SJCRH30 (cell line): Measurements from ENCODE around the gene PSENEN. TPM values are rescaled to one million over a fixed set of nuclear protein-coding genes. Genes with fewer than 3 reads are reported as not detected.
A peak's percentile ranks its signal among the peaks of the same experiment; 100 is the strongest.

Experiments
- DNase-seq, 2 experiments: peaks; one replicate each; pipeline ENCODE4 v3.0.0-alpha.2; 2015 to 2020
- H3K27ac ChIP-seq: fragments of 250-450 bp; sonication (Bioruptor Pico); 2 replicates; pipeline ENCODE4 v1.5.1; 2020; ENCODE audit warnings: mild to moderate bottlenecking, moderate library complexity
- H3K27me3 ChIP-seq: fragments of 250-450 bp; sonication (Bioruptor Pico); 2 replicates; pipeline ENCODE4 v1.5.1; 2020; ENCODE audit warnings: mild to moderate bottlenecking, moderate library complexity
- H3K36me3 ChIP-seq: fragments of 250-450 bp; sonication (Bioruptor Pico); 2 replicates; pipeline ENCODE4 v1.5.1; 2020; ENCODE audit warnings: mild to moderate bottlenecking, moderate library complexity
- H3K4me1 ChIP-seq: fragments of 250-450 bp; sonication (Bioruptor Pico); 2 replicates; pipeline ENCODE4 v1.5.1; 2020; ENCODE audit warnings: mild to moderate bottlenecking, moderate library complexity
- H3K4me3 ChIP-seq: fragments of 250-450 bp; sonication (Bioruptor Pico); 2 replicates; pipeline ENCODE4 v1.5.1; 2020; ENCODE audit warnings: mild to moderate bottlenecking, moderate library complexity
- H3K9me3 ChIP-seq: fragments of 250-450 bp; sonication (Bioruptor Pico); replicated peaks from 2 replicates; pipeline ENCODE4 v1.5.1; 2020; ENCODE audit warnings: mild to moderate bottlenecking, moderate library complexity
- total RNA-seq: library from RNA; depleted of rRNA; stranded (reverse); fragments of >200 nt; shearing (Covaris generic); gene quantifications from 2 replicates; pipeline ENCODE4 v1.2.3, GENCODE V29; 2014

Gene PSENEN
- total RNA-seq, 1 experiment from 2014 or later: 37.7 TPM

- DNase-seq: peak in 1 of 2 experiments; percentile 53
- Histone ChIP-seq H3K36me3 (no peaks in the 10 kb centered on the region), H3K4me1 (peaks cover 15% of the 10 kb centered on the region), H3K27ac (peak overlapping the region; percentile 46; the same call in 1 of the 2 replicates), H3K9me3 (no peaks in the 10 kb centered on the region), H3K4me3 (peak overlapping the region; percentile 69), H3K27me3 (no peaks in the 10 kb centered on the region)
Observed at GRCh38 chr19:35776102-35776788, 30.8 kb downstream of the PSENEN start.

GRCh38 chr19:35777086-35777841, 31.8 kb downstream of the PSENEN start:
- Histone ChIP-seq H3K9me3 (no peaks in the 10 kb centered on the region), H3K36me3 (no peaks in the 10 kb centered on the region), H3K4me1 (peaks cover 15% of the 10 kb centered on the region), H3K4me3 (peak overlapping the region; percentile 69), H3K27me3 (no peaks in the 10 kb centered on the region; the same call in 1 of the 2 replicates), H3K27ac (peak overlapping the region; percentile 28; the same call in 1 of the 2 replicates)
- DNase-seq: peak; percentile 93 to 94

GRCh38 chr19:35777961-35778360, 32.5 kb downstream of the PSENEN start:
- peaks cover 15% of the 10 kb centered on the region for H3K4me1 ChIP-seq
- no peak for DNase-seq
- H3K9me3 ChIP-seq: no peaks in the 10 kb centered on the region
- H3K4me3 ChIP-seq: no peak overlapping the region
- no peaks in the 10 kb centered on the region; the same call in 1 of the 2 replicates for H3K27me3 ChIP-seq
- H3K27ac ChIP-seq: peak overlapping the region; percentile 28; the same call in 1 of the 2 replicates
- no peaks in the 10 kb centered on the region for H3K36me3 ChIP-seq

- DNase-seq: no peak
- Histone ChIP-seq H3K4me1 (peaks cover 15% of the 10 kb centered on the region), H3K36me3 (no peaks in the 10 kb centered on the region)
Observed at GRCh38 chr19:35779033-35779432, 33.6 kb downstream of the PSENEN start.

GRCh38 chr19:35780058-35780457, 34.6 kb downstream of the PSENEN start:
- Histone ChIP-seq H3K36me3 (no peaks in the 10 kb centered on the region), H3K4me1 (peaks cover 15% of the 10 kb centered on the region), H3K27ac (no peak overlapping the region), H3K4me3 (no peak overlapping the region), H3K27me3 (no peaks in the 10 kb centered on the region; the same call in 1 of the 2 replicates), H3K9me3 (no peaks in the 10 kb centered on the region)
- DNase-seq: no peak

More at GRCh38 chr19:35779033-35779432, 33.6 kb downstream of the PSENEN start:
- H3K4me3 ChIP-seq: no peak overlapping the region
- H3K27me3 ChIP-seq: no peaks in the 10 kb centered on the region; the same call in 1 of the 2 replicates
- no peak overlapping the region for H3K27ac ChIP-seq
- no peaks in the 10 kb centered on the region for H3K9me3 ChIP-seq

- H3K9me3 ChIP-seq: no peaks in the 10 kb centered on the region
- no peak for DNase-seq
- H3K4me1 ChIP-seq: peaks cover 15% of the 10 kb centered on the region
- no peak overlapping the region for H3K4me3 ChIP-seq
- no peak overlapping the region for H3K27ac ChIP-seq
- H3K27me3 ChIP-seq: no peaks in the 10 kb centered on the region; the same call in 1 of the 2 replicates
- H3K36me3 ChIP-seq: no peaks in the 10 kb centered on the region; the same call in 1 of the 2 replicates
Observed at GRCh38 chr19:35780717-35781116, 35.3 kb downstream of the PSENEN start.

- H3K9me3 ChIP-seq: no peaks in the 10 kb centered on the region
- DNase-seq: no peak
- H3K27me3 ChIP-seq: no peaks in the 10 kb centered on the region; the same call in 1 of the 2 replicates
- H3K36me3 ChIP-seq: no peaks in the 10 kb centered on the region; the same call in 1 of the 2 replicates
- no peak overlapping the region for H3K4me3 ChIP-seq
- H3K27ac ChIP-seq: no peak overlapping the region
- H3K4me1 ChIP-seq: peaks cover 9% of the 10 kb centered on the region
Observed at GRCh38 chr19:35781650-35782049, 36.2 kb downstream of the PSENEN start.

- no peaks in the 10 kb centered on the region; the same call in 1 of the 2 replicates for H3K36me3 ChIP-seq
- no peak for DNase-seq
- H3K4me1 ChIP-seq: no peaks in the 10 kb centered on the region; the same call in 1 of the 2 replicates
Observed at GRCh38 chr19:35782589-35782988, 37.1 kb downstream of the PSENEN start.

GRCh38 chr19:35783469-35784434, 38.3 kb downstream of the PSENEN start:
- no peaks in the 10 kb centered on the region for H3K4me1 ChIP-seq
- no peak overlapping the region for H3K27ac ChIP-seq
- H3K9me3 ChIP-seq: no peaks in the 10 kb centered on the region
- H3K4me3 ChIP-seq: no peak overlapping the region
- no peaks in the 10 kb centered on the region; the same call in 1 of the 2 replicates for H3K27me3 ChIP-seq
- H3K36me3 ChIP-seq: no peaks in the 10 kb centered on the region; the same call in 1 of the 2 replicates
- no peak for DNase-seq

More at GRCh38 chr19:35782589-35782988, 37.1 kb downstream of the PSENEN start:
- no peak overlapping the region for H3K27ac ChIP-seq
- H3K9me3 ChIP-seq: no peaks in the 10 kb centered on the region
- H3K27me3 ChIP-seq: no peaks in the 10 kb centered on the region; the same call in 1 of the 2 replicates
- no peak overlapping the region for H3K4me3 ChIP-seq

GRCh38 chr19:35784503-35785338, 39.3 kb downstream of the PSENEN start:
- Histone ChIP-seq H3K36me3 (no peaks in the 10 kb centered on the region; the same call in 1 of the 2 replicates), H3K4me3 (no peak overlapping the region), H3K9me3 (no peaks in the 10 kb centered on the region), H3K4me1 (no peaks in the 10 kb centered on the region), H3K27me3 (no peaks in the 10 kb centered on the region; the same call in 1 of the 2 replicates), H3K27ac (no peak overlapping the region)
- DNase-seq: no peak

- no peak overlapping the region for H3K4me3 ChIP-seq
- H3K27ac ChIP-seq: no peak overlapping the region
- H3K4me1 ChIP-seq: no peaks in the 10 kb centered on the region
- no peaks in the 10 kb centered on the region for H3K9me3 ChIP-seq
- no peak for DNase-seq
- H3K27me3 ChIP-seq: no peaks in the 10 kb centered on the region; the same call in 1 of the 2 replicates
- no peaks in the 10 kb centered on the region; the same call in 1 of the 2 replicates for H3K36me3 ChIP-seq
Observed at GRCh38 chr19:35785339-35785627, 39.8 kb downstream of the PSENEN start.

- no peak overlapping the region for H3K27ac ChIP-seq
- H3K9me3 ChIP-seq: no peaks in the 10 kb centered on the region
- no peaks in the 10 kb centered on the region for H3K4me1 ChIP-seq
- DNase-seq: no peak
- no peaks in the 10 kb centered on the region; the same call in 1 of the 2 replicates for H3K27me3 ChIP-seq
- no peak overlapping the region for H3K4me3 ChIP-seq
- no peaks in the 10 kb centered on the region; the same call in 1 of the 2 replicates for H3K36me3 ChIP-seq
Observed at GRCh38 chr19:35786299-35787160, 41.1 kb downstream of the PSENEN start.
